B cell (primary cell): ENCODE results near the gene CDC42SE1. TPM values are rescaled to one million over a fixed set of nuclear protein-coding genes. Genes with fewer than 3 reads are reported as not detected.

Source experiments
- ATAC-seq: fragments of 200-7000 bp; cut with Tn5 transposase; one replicate; pipeline ENCODE4 v1.10.0; 2021; ENCODE audit warnings: low read depth, mild to moderate bottlenecking, moderate number of reproducible peaks, moderate library complexity
- CTCF ChIA-PET: fragments of 350-600 bp; sonication (Branson Sonifier 250); formaldehyde crosslinking; loops from one replicate; lab custom pipeline; 2021; ENCODE audit warnings: antibody characterized with exemption, inconsistent platforms; lab: Charles Lee
- POLR2A ChIA-PET: fragments of 350-600 bp; sonication (Branson Sonifier 250); formaldehyde crosslinking; loops from one replicate; lab custom pipeline; 2021; ENCODE audit warnings: antibody characterized with exemption; lab: Charles Lee
- DNase-seq: peaks from one replicate; pipeline ENCODE4 v3.0.0; 2013
- H2AFZ ChIP-seq: 2 replicates; pipeline ENCODE4 v1.6.1; 2012; ENCODE audit warnings: mild to moderate bottlenecking, low read depth, low read length; ENCODE audit not compliant: insufficient read depth, poor library complexity, severe bottlenecking
- H3K27ac ChIP-seq, 2 donors: 1 replicate in 1 of 2; 2 replicates in 1 of 2; pipeline ENCODE4 v1.5.1; 2012 to 2013; ENCODE audit warnings: low read length in 2 of 2, mild to moderate bottlenecking in 2 of 2, moderate library complexity in 1 of 2
- H3K27me3 ChIP-seq, 4 experiments: fragments of 200-600 bp in 1 of 4; sonication (generic) in 1 of 4; replicated peaks in 1 of 4; 1 replicate in 2 of 4; 2 replicates in 2 of 4; pipeline versions ENCODE4 v1.6.1 to v1.7.0; 2013 to 2016; ENCODE audit warnings: low read length in 3 of 4, mild to moderate bottlenecking in 2 of 4, mixed read lengths in 1 of 4, moderate library complexity in 1 of 4; ENCODE audit not compliant: insufficient read depth in 4 of 4, control insufficient read depth in 3 of 4; ENCODE audit errors: control extremely low read depth in 1 of 4
- H3K36me3 ChIP-seq, 2 experiments: replicated peaks in 1 of 2; 1 replicate in 1 of 2; 2 replicates in 1 of 2; pipeline versions ENCODE4 v1.6.1 to v1.7.1; 2013; ENCODE audit warnings: low read length in 1 of 2; ENCODE audit not compliant: insufficient read depth in 2 of 2, control insufficient read depth in 1 of 2; ENCODE audit errors: control extremely low read depth in 1 of 2, extremely low read depth in 1 of 2
- H3K4me1 ChIP-seq, 2 donors: fragments of 200-600 bp in 1 of 2; sonication (generic) in 1 of 2; 1 replicate in 1 of 2; 2 replicates in 1 of 2; pipeline versions ENCODE4 v1.5.1 to v1.6.1; 2013 to 2017; ENCODE audit warnings: low read length in 2 of 2; ENCODE audit not compliant: control insufficient read depth in 2 of 2, insufficient read depth in 2 of 2
- H3K4me2 ChIP-seq: replicated peaks from 2 replicates; pipeline ENCODE3; 2012; ENCODE audit warnings: mild to moderate bottlenecking, low read depth, low read length; ENCODE audit not compliant: poor library complexity, severe bottlenecking
- H3K4me3 ChIP-seq, 5 experiments: fragments of 200-600 bp in 1 of 5; sonication (generic) in 1 of 5; 1 replicate in 3 of 5; 2 replicates in 2 of 5; pipeline versions ENCODE4 v1.5.1 to v1.7.0; 2011 to 2016; ENCODE audit warnings: low read length in 4 of 5, mild to moderate bottlenecking in 4 of 5, low read depth in 2 of 5, control low read depth in 1 of 5, moderate library complexity in 1 of 5; ENCODE audit not compliant: insufficient read depth in 1 of 5; ENCODE audit errors: control extremely low read depth in 1 of 5, extremely low read depth in 1 of 5
- H3K79me2 ChIP-seq: fragments of 200-600 bp; sonication (generic); one replicate; pipeline ENCODE4 v1.6.0; 2016; ENCODE audit warnings: low read length; ENCODE audit not compliant: control insufficient read depth, insufficient read depth
- H3K9ac ChIP-seq: fragments of 200-600 bp; sonication (generic); 2 replicates; pipeline ENCODE4 v1.6.1; 2017; ENCODE audit warnings: mild to moderate bottlenecking, low read length, moderate library complexity
- H3K9me3 ChIP-seq, 3 donors: one replicate each; pipeline versions ENCODE4 v1.6.1 to v1.7.1; 2013; ENCODE audit warnings: low read length in 2 of 3; ENCODE audit not compliant: control insufficient read depth in 2 of 3, insufficient read depth in 1 of 3; ENCODE audit errors: control extremely low read depth in 1 of 3
- H4K20me1 ChIP-seq: 2 replicates; pipeline ENCODE4 v1.6.0; 2012; ENCODE audit warnings: mild to moderate bottlenecking, low read length; ENCODE audit not compliant: insufficient read depth, control insufficient read depth, poor library complexity, severe bottlenecking
- H3K27ac Mint-ChIP-seq: one replicate; pipeline ENCODE4 v1.8.0; 2021; ENCODE audit warnings: mixed read lengths
- H3K27me3 Mint-ChIP-seq: one replicate; pipeline ENCODE4 v1.8.0; 2021; ENCODE audit warnings: mixed read lengths
- H3K4me1 Mint-ChIP-seq: one replicate; pipeline ENCODE4 v1.8.0; 2021; ENCODE audit warnings: mixed read lengths
- H3K4me3 Mint-ChIP-seq: one replicate; pipeline ENCODE4 v1.8.0; 2021; ENCODE audit warnings: mixed read lengths
- H3K9me3 Mint-ChIP-seq: one replicate; pipeline ENCODE4 v1.8.0; 2022; ENCODE audit warnings: mixed read lengths; ENCODE audit not compliant: insufficient read depth
- CTCF ChIP-seq: fragments of 200-600 bp; IDR thresholded peaks from one replicate; pipeline ENCODE4 v1.8.0; 2022; ENCODE audit warnings: antibody characterized with exemption, mild to moderate bottlenecking
- EZH2 ChIP-seq: IDR thresholded peaks from 2 replicates; pipeline ENCODE4 v1.6.1; 2012; ENCODE audit warnings: borderline replicate concordance, low read depth, mild to moderate bottlenecking, moderate library complexity, low read length; ENCODE audit not compliant: insufficient read depth, poor library complexity, severe bottlenecking
- WGBS: methylation state at CpG from one replicate; pipeline ENCODE4 v1.1.5; 2013; ENCODE audit warnings: missing lambda C conversion rate; ENCODE audit not compliant: insufficient coverage; 5-methylcytosine and 5-hydroxymethylcytosine counted together
- intact Hi-C: fragments of 100-400 bp; cut with micrococcal nuclease; formaldehyde crosslinking; loops from one replicate; pipeline ENCODE4 v1.10.0; 2022
- polyA plus RNA-seq: library from polyadenylated mRNA; depleted of rRNA; stranded (reverse); fragments of >200 nt; gene quantifications from 2 replicates; pipeline ENCODE4 v1.2.3, GENCODE V29; 2012
- total RNA-seq, 2 donors: library from RNA; stranded (reverse); fragments of 120-200 nt in 1 of 2; gene quantifications; 1 replicate in 1 of 2; 2 replicates in 1 of 2; pipeline versions ENCODE4 v1.2.3 to v1.2.4, GENCODE V29; 2013 to 2022

Gene CDC42SE1
- total and polyA plus RNA-seq, 2 donors (not counting 1 experiment from before 2014, with no cell fraction given) = 238 to 366 TPM

- CTCF ChIA-PET = interaction anchor here (1.0 to 1.3 kb wide), 3 partner anchors 9 to 70 kb away, joined by 3 to 4 read pairs (median 3); no protein-coding TSS in a partner anchor
- Mint-ChIP-seq H3K27ac (no peak overlapping the region), H3K4me1 (peaks cover 14% of the 10 kb centered on the region), H3K4me3 (no peak overlapping the region), H3K27me3 (no peaks in the 10 kb centered on the region), H3K9me3 (no peaks in the 10 kb centered on the region)
- H3K9ac ChIP-seq = no peak overlapping the region
- peaks cover 16% of the 10 kb centered on the region for H3K79me2 ChIP-seq
- H3K4me2 ChIP-seq = no peak overlapping the region
- no peaks in the 10 kb centered on the region for H3K27me3 ChIP-seq
- intact Hi-C loops = no loop called here
- TF ChIP-seq EZH2 (no peak), CTCF (no peak)
- no peak overlapping the region for H3K4me3 ChIP-seq
- H3K9me3 ChIP-seq = no peaks in the 10 kb centered on the region
- ATAC-seq (no peak), DNase-seq (no peak)
- H3K4me1 ChIP-seq = peaks cover 12 to 13% of the 10 kb centered on the region in 2 donors
- POLR2A ChIA-PET = interaction anchor here (0.6 kb wide), 1 partner anchor 189 kb away, joined by 7 read pairs; the partner anchor contains the start of gene PSMD4
- H4K20me1 ChIP-seq = no peaks in the 10 kb centered on the region
- H3K36me3 ChIP-seq = no peaks in the 10 kb centered on the region
- H2AFZ ChIP-seq = no peak overlapping the region
- H3K27ac ChIP-seq = no peak overlapping the region
Measured at GRCh38 chr1:151065089-151065645, 5.7 kb upstream of the CDC42SE1 start.

GRCh38 chr1:151062741-151063371, 3.4 kb upstream of the CDC42SE1 start:
- CTCF ChIA-PET = interaction anchor here (0.5 to 9.2 kb wide), 6 partner anchors 9 to 620 kb away, joined by 3 to 63 read pairs (median 4); partner anchors contain the start of gene C1orf56

More at GRCh38 chr1:151062741-151063371, 3.4 kb upstream of the CDC42SE1 start:
- H3K4me1 Mint-ChIP-seq = peaks cover 19% of the 10 kb centered on the region
- H3K9ac ChIP-seq = no peak overlapping the region
- no peak overlapping the region for H3K27ac ChIP-seq
- no peaks in the 10 kb centered on the region for H3K36me3 ChIP-seq
- ATAC-seq = no peak
- no peak overlapping the region for H3K27ac Mint-ChIP-seq
- H3K27me3 ChIP-seq = no peaks in the 10 kb centered on the region
- no peaks in the 10 kb centered on the region for H3K27me3 Mint-ChIP-seq
- H3K4me2 ChIP-seq = no peak overlapping the region
- no peak overlapping the region for H3K4me3 Mint-ChIP-seq
- POLR2A ChIA-PET = no interaction called here
- no peak for DNase-seq
- peaks cover 10 to 12% of the 10 kb centered on the region in 2 donors for H3K4me1 ChIP-seq
- no peak overlapping the region for H2AFZ ChIP-seq
- H3K4me3 ChIP-seq = no peak overlapping the region
- H3K9me3 Mint-ChIP-seq = no peaks in the 10 kb centered on the region
- H4K20me1 ChIP-seq = peaks cover 6% of the 10 kb centered on the region
- H3K79me2 ChIP-seq = peaks cover 31% of the 10 kb centered on the region
- intact Hi-C loops = no loop called here
- TF ChIP-seq EZH2 (no peak), CTCF (no peak)
- WGBS = 92% methylated on average over 2 of the region's 3 CpGs
- H3K9me3 ChIP-seq = no peaks in the 10 kb centered on the region
